Bronchus fibroblast of lung (primary cell): Measurements from ENCODE around the gene LHFPL6. TPM values are rescaled to one million over a fixed set of nuclear protein-coding genes. Genes with fewer than 3 reads are reported as not detected.

Source experiments
- total RNA-seq: library from RNA; depleted of rRNA; stranded (reverse); fragments of >200 nt; gene quantifications from 2 replicates; pipeline ENCODE4 v1.2.3, GENCODE V29; 2015

LHFPL6 gene
- 14.0 and 14.4 TPM in 2 replicates for total RNA-seq

GRCh38 chr13:39602614-39603366 is at the start of gene LHFPL6:
Gene LHFPL6 (minus strand): TSS chr13:39603193.

Other genes with a start within 250 kb of the LHFPL6 start
- 24.7 and 31.3 TPM in 2 replicates for gene COG6, start 52.5 kb upstream of the LHFPL6 start, total RNA-seq